Smooth muscle cell (in vitro differentiated cells): ENCODE results near the gene ADAMTS7. TPM values are rescaled to one million over a fixed set of nuclear protein-coding genes. Genes with fewer than 3 reads are reported as not detected.
"Not testable (repeated sequence)": the region's sequence is repeated elsewhere in the genome, so short reads cannot be mapped to it uniquely, and the experiment has no call there.

Source experiments
- DNase-seq: peaks from one replicate; lab custom pipeline; 2025; ENCODE audit not compliant: unreplicated experiment; lab: John Stamatoyannopoulos, UW
- H2AFZ ChIP-seq: fragments of 200-600 bp; sonication (generic); 2 replicates; pipeline ENCODE4 v1.6.0; 2016; ENCODE audit warnings: antibody characterized with exemption, low read depth, mild to moderate bottlenecking
- H3F3A ChIP-seq: fragments of 200-600 bp; sonication (generic); 2 replicates; pipeline ENCODE4 v1.6.0; 2017; ENCODE audit warnings: antibody characterized with exemption, low read depth
- H3K27ac ChIP-seq: fragments of 200-600 bp; sonication (generic); 2 replicates; pipeline ENCODE4 v1.5.1; 2016; ENCODE audit warnings: low read depth, mild to moderate bottlenecking
- H3K27me3 ChIP-seq: fragments of 200-600 bp; sonication (generic); 2 replicates; pipeline ENCODE4 v1.6.1; 2016; ENCODE audit warnings: low read depth, mild to moderate bottlenecking
- H3K36me3 ChIP-seq: fragments of 200-600 bp; sonication (generic); 2 replicates; pipeline ENCODE4 v1.5.1; 2016; ENCODE audit warnings: low read depth
- H3K4me1 ChIP-seq: fragments of 200-600 bp; sonication (generic); 2 replicates; pipeline ENCODE4 v1.5.1; 2016; ENCODE audit warnings: low read depth
- H3K4me2 ChIP-seq: fragments of 200-600 bp; sonication (generic); 2 replicates; pipeline ENCODE4 v1.6.0; 2016; ENCODE audit warnings: mild to moderate bottlenecking
- H3K4me3 ChIP-seq: fragments of 200-600 bp; sonication (generic); 2 replicates; pipeline ENCODE4 v1.5.1; 2016; ENCODE audit warnings: mild to moderate bottlenecking
- H3K79me2 ChIP-seq: fragments of 200-600 bp; sonication (generic); 2 replicates; pipeline ENCODE4 v1.6.0; 2016; ENCODE audit warnings: low read depth, mild to moderate bottlenecking
- H3K9ac ChIP-seq: fragments of 200-600 bp; sonication (generic); 2 replicates; pipeline ENCODE4 v1.6.0; 2016; ENCODE audit warnings: low read depth
- H3K9me3 ChIP-seq: fragments of 200-600 bp; sonication (generic); replicated peaks from 2 replicates; pipeline ENCODE4 v1.5.1; 2016; ENCODE audit warnings: low read depth
- H4K20me1 ChIP-seq: fragments of 200-600 bp; sonication (generic); 2 replicates; pipeline ENCODE4 v1.6.0; 2016; ENCODE audit warnings: low read depth
- WGBS: methylation state at CpG from one replicate; pipeline ENCODE4 v1.1.7; 2016; ENCODE audit warnings: low lambda C conversion rate; 5-methylcytosine and 5-hydroxymethylcytosine counted together
- polyA plus RNA-seq: library from polyadenylated mRNA; unstranded; fragments of >200 nt; fragmentation: Nextera tagmentation; extraction: Ambion mirVana; gene quantifications from 2 replicates; pipeline ENCODE4 v1.2.1, GENCODE V29; 2016
- total RNA-seq: library from RNA; depleted of rRNA; stranded (reverse); fragments of >200 nt; gene quantifications from 2 replicates; pipeline ENCODE4 v1.2.3, GENCODE V29; 2014
- TF ChIP-seq, protein P1 (sequence below): fragments of 200-600 bp; sonication (generic); IDR thresholded peaks from 2 replicates; pipeline ENCODE4 v1.5.1; 2017; ENCODE audit warnings: borderline replicate concordance, mild to moderate bottlenecking, antibody characterized with exemption; ENCODE audit not compliant: insufficient read depth, poor library complexity, severe bottlenecking

Gene ADAMTS7
- total and polyA plus RNA-seq, 2 experiments from 2014 or later, result 11.0 to 11.2 TPM

DNA sequence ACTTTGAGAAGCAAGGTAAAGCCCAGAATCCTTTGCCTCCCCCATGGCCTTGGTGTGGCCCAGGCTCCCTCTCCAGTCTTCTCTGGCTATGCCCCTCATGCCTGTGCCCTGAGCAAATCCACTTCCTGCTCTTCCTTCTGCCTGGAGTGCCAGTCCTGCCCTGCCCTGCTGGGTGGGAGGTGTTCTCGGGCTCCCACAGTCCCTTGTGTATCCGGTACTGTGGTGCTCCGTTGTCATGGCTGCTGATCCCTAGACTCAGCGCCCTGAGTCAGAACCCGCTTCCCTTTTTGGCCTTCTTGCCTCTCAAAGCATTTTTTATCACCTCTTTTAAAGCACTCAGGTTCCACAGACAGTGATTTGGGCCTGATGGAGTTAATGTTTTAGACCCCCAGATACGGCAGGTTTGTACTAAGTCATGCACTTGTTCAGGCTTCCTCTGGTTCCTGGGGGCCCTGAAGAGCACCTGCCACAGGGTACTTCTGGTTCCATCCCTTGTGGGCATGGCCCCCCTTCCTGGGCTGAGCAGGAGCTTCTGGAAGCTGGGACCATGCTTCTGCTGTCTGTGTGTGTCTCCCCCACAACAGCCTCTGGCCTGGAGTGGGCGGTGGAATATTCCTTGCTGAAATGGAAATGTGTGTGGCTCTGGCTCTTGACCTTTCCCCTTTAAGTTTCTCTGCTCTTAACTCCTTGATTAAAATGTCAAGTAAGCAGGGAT, 29.6 kb upstream of the ADAMTS7 start:
- H3K9me3 ChIP-seq, result no peaks in the 10 kb centered on the region
- H3K36me3 ChIP-seq, result no peaks in the 10 kb centered on the region
- WGBS, result 63% methylated on average over 7 of the region's 7 CpGs
- no peaks in the 10 kb centered on the region for H3K79me2 ChIP-seq
- H3K4me1 ChIP-seq, result no peaks in the 10 kb centered on the region
- H3K4me2 ChIP-seq, result no peak overlapping the region
- H3K27me3 ChIP-seq, result no peaks in the 10 kb centered on the region
- H3K27ac ChIP-seq, result peak overlapping the region; percentile 69
- no peak overlapping the region for H2AFZ ChIP-seq
- H4K20me1 ChIP-seq, result no peaks in the 10 kb centered on the region
- DNase-seq, result no peak
- H3K9ac ChIP-seq, result peak overlapping the region; percentile 40
- H3K4me3 ChIP-seq, result no peak overlapping the region
- TF ChIP-seq, protein P1, sequence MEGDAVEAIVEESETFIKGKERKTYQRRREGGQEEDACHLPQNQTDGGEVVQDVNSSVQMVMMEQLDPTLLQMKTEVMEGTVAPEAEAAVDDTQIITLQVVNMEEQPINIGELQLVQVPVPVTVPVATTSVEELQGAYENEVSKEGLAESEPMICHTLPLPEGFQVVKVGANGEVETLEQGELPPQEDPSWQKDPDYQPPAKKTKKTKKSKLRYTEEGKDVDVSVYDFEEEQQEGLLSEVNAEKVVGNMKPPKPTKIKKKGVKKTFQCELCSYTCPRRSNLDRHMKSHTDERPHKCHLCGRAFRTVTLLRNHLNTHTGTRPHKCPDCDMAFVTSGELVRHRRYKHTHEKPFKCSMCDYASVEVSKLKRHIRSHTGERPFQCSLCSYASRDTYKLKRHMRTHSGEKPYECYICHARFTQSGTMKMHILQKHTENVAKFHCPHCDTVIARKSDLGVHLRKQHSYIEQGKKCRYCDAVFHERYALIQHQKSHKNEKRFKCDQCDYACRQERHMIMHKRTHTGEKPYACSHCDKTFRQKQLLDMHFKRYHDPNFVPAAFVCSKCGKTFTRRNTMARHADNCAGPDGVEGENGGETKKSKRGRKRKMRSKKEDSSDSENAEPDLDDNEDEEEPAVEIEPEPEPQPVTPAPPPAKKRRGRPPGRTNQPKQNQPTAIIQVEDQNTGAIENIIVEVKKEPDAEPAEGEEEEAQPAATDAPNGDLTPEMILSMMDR, result no peak
- no peaks in the 10 kb centered on the region for H3F3A ChIP-seq

GRCh38 chr15:78839151-78839550, 27.9 kb upstream of the ADAMTS7 start:
- not testable (repeated sequence) for H2AFZ ChIP-seq, H3K36me3 ChIP-seq, H3K27ac ChIP-seq, H3K4me2 ChIP-seq, H3K9me3 ChIP-seq, H3K4me1 ChIP-seq, H3K27me3 ChIP-seq, H3F3A ChIP-seq, H4K20me1 ChIP-seq, DNase-seq, H3K9ac ChIP-seq, H3K4me3 ChIP-seq, H3K79me2 ChIP-seq
- 96% methylated on average over 6 of the region's 6 CpGs for WGBS

GRCh38 chr15:78838489-78838888, 27.2 kb upstream of the ADAMTS7 start:
- Histone ChIP-seq H3K27me3 (no peaks in the 10 kb centered on the region), H2AFZ (no peak overlapping the region), H4K20me1 (no peaks in the 10 kb centered on the region), H3K36me3 (no peaks in the 10 kb centered on the region), H3K4me3 (no peak overlapping the region), H3K9ac (no peak overlapping the region), H3K27ac (no peak overlapping the region), H3K4me1 (no peaks in the 10 kb centered on the region), H3K79me2 (no peaks in the 10 kb centered on the region), H3K4me2 (no peak overlapping the region), H3F3A (no peaks in the 10 kb centered on the region), H3K9me3 (no peaks in the 10 kb centered on the region)
- WGBS, result 84% methylated on average over 3 of the region's 3 CpGs
- no peak for DNase-seq
- TF ChIP-seq, protein P1, result no peak

DNA sequence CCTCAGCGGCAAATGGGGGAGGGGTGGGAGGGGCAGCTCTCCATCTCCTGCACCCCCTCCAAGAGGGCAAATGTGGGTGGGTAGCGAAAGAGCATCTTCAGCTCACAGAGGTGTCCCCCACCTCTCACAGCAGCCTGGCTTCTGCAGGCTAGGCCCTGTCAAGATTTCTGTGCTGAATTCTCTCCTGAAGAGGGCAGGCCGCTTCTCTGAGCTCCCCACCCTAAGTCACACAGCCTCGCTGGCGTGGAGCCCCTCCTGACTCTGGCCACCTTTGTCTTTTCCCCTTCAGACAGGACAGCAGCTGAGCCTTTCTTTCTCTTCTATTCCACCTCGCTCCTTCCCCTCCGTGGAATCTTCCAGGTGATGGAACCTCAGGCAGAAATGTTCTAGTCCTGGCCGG, 26.3 kb upstream of the ADAMTS7 start:
- 87% methylated on average over 8 of the region's 8 CpGs for WGBS
- H3K4me1 ChIP-seq, result no peaks in the 10 kb centered on the region

More for the DNA sequence above, 26.3 kb upstream of the ADAMTS7 start:
- Histone ChIP-seq H3K27ac (no peak overlapping the region), H3K4me3 (no peak overlapping the region), H3K4me2 (no peak overlapping the region), H3K36me3 (no peaks in the 10 kb centered on the region), H2AFZ (no peak overlapping the region), H3K79me2 (no peaks in the 10 kb centered on the region), H4K20me1 (no peaks in the 10 kb centered on the region), H3F3A (no peaks in the 10 kb centered on the region), H3K9ac (no peak overlapping the region), H3K27me3 (no peaks in the 10 kb centered on the region), H3K9me3 (no peaks in the 10 kb centered on the region)
- DNase-seq, result no peak
- TF ChIP-seq, protein P1, result no peak
